GM18909 (cell line): ENCODE measurements around the gene RPAP3.

ENCODE experiments used
- ATAC-seq: cut with Tn5 transposase; IDR thresholded peaks from one replicate; pipeline ENCODE4 v1.9.1; 2021; ENCODE audit warnings: mild to moderate bottlenecking; ENCODE audit not compliant: unreplicated experiment, poor library complexity

The RPAP3 gene

GRCh38 chr12:47743311-47743860, 37.6 kb upstream of the RPAP3 start:
- ATAC-seq = no peak

GRCh38 chr12:47742253-47742825, 36.5 kb upstream of the RPAP3 start:
- no peak for ATAC-seq

GRCh38 chr12:47741340-47741703, 35.5 kb upstream of the RPAP3 start:
- ATAC-seq = peak; percentile 45

GRCh38 chr12:47740606-47741339, 34.9 kb upstream of the RPAP3 start:
- peak; percentile 61 for ATAC-seq

GRCh38 chr12:47739979-47740378, 34.1 kb upstream of the RPAP3 start:
- ATAC-seq = peak; percentile 67

- no peak for ATAC-seq
These were observed 33.5 kb upstream of the RPAP3 start for GRCh38 chr12:47739297-47739696.

GRCh38 chr12:47737936-47738594, 32.2 kb upstream of the RPAP3 start:
- no peak for ATAC-seq

- no peak for ATAC-seq
These were observed 31.2 kb upstream of the RPAP3 start for GRCh38 chr12:47736877-47737676.

GRCh38 chr12:47736216-47736615, 30.4 kb upstream of the RPAP3 start:
- no peak for ATAC-seq

GRCh38 chr12:47735649-47736048, 29.8 kb upstream of the RPAP3 start:
- no peak for ATAC-seq

- ATAC-seq = no peak
These were observed 29.1 kb upstream of the RPAP3 start for GRCh38 chr12:47734725-47735480.

- no peak for ATAC-seq
These were observed 27.3 kb upstream of the RPAP3 start for GRCh38 chr12:47733142-47733541.

GRCh38 chr12:47732504-47732903, 26.7 kb upstream of the RPAP3 start:
- no peak for ATAC-seq

- no peak for ATAC-seq
These were observed 25.9 kb upstream of the RPAP3 start for GRCh38 chr12:47731723-47732122.

- no peak for ATAC-seq
These were observed 24.5 kb upstream of the RPAP3 start for GRCh38 chr12:47730341-47730744.

- ATAC-seq = no peak
These were observed 23.4 kb upstream of the RPAP3 start for GRCh38 chr12:47729233-47729632.

- ATAC-seq = peak; percentile 79
These were observed 20.1 kb upstream of the RPAP3 start for GRCh38 chr12:47725893-47726292.

GRCh38 chr12:47725091-47725772, 19.4 kb upstream of the RPAP3 start, which contains the start of gene ENDOU:
Gene ENDOU (minus strand): TSS chr12:47725490. CDS start chr12:47725413, 77 bp downstream.
- ATAC-seq = no peak

GRCh38 chr12:47722941-47723631, 17.3 kb upstream of the RPAP3 start:
- no peak for ATAC-seq
